Caco-2 (cell line): Measurements from ENCODE around the gene KMT5B. TPM values are rescaled to one million over a fixed set of nuclear protein-coding genes. Genes with fewer than 3 reads are reported as not detected.

ENCODE experiments used
- BruUV-seq: library from RNA; stranded (reverse); fragments of 400-500 nt; replicated peaks from 2 replicates; lab custom pipeline; 2021; lab: Mats Ljungman, UMichigan
- CTCF ChIA-PET: fragments of 300-600 bp; sonication (Branson Sonifier 250); formaldehyde crosslinking; loops from one replicate; lab custom pipeline; 2022; ENCODE audit warnings: antibody characterized with exemption; lab: Charles Lee
- POLR2A ChIA-PET: fragments of 300-600 bp; sonication (Branson Sonifier 250); formaldehyde crosslinking; loops from one replicate; lab custom pipeline; 2022; ENCODE audit warnings: antibody characterized with exemption; lab: Charles Lee
- DNase-seq, 2 experiments: peaks; one replicate each; pipeline versions ENCODE4 v3.0.0 to v3.0.0-alpha.2; 2020 to 2022
- H3K27me3 ChIP-seq: replicated peaks from 2 replicates; pipeline ENCODE4 v1.6.0; 2011; ENCODE audit warnings: low read length; ENCODE audit not compliant: control insufficient read depth, insufficient read depth
- H3K36me3 ChIP-seq: 2 replicates; pipeline ENCODE4 v1.5.1; 2011; ENCODE audit warnings: low read length; ENCODE audit not compliant: control insufficient read depth, insufficient read depth
- H3K4me1 ChIP-seq: fragments of 250-450 bp; sonication (Bioruptor Pico); 2 replicates; pipeline ENCODE4 v1.5.1; 2020; ENCODE audit warnings: mild to moderate bottlenecking
- H3K4me3 ChIP-seq: 2 replicates; pipeline ENCODE4 v1.5.1; 2011; ENCODE audit warnings: low read depth, mild to moderate bottlenecking, control low read depth, low read length
- H3K9me3 ChIP-seq: fragments of 250-450 bp; sonication (Bioruptor Pico); 2 replicates; pipeline ENCODE4 v1.5.1; 2020; ENCODE audit warnings: mild to moderate bottlenecking, moderate library complexity
- H3K27ac Mint-ChIP-seq: one replicate; pipeline ENCODE4 v1.8.0; 2022; ENCODE audit warnings: mixed read lengths; ENCODE audit not compliant: unreplicated experiment
- H3K27me3 Mint-ChIP-seq: one replicate; pipeline ENCODE4 v1.8.0; 2022; ENCODE audit warnings: mixed read lengths; ENCODE audit not compliant: insufficient read depth, unreplicated experiment
- H3K36me3 Mint-ChIP-seq: one replicate; pipeline ENCODE4 v1.8.0; 2022; ENCODE audit warnings: mild to moderate bottlenecking, mixed read lengths; ENCODE audit not compliant: insufficient read depth, unreplicated experiment
- H3K4me1 Mint-ChIP-seq: one replicate; pipeline ENCODE4 v1.8.0; 2022; ENCODE audit warnings: low read depth, mixed read lengths; ENCODE audit not compliant: unreplicated experiment
- H3K4me3 Mint-ChIP-seq: one replicate; pipeline ENCODE4 v1.8.0; 2022; ENCODE audit warnings: mild to moderate bottlenecking, moderate library complexity, mixed read lengths; ENCODE audit not compliant: unreplicated experiment
- H3K9me3 Mint-ChIP-seq: one replicate; pipeline ENCODE4 v1.8.0; 2022; ENCODE audit warnings: mixed read lengths; ENCODE audit not compliant: unreplicated experiment
- CTCF ChIP-seq, 2 experiments: fragments of 200-600 bp in 1 of 2; IDR thresholded peaks; 1 replicate in 1 of 2; 2 replicates in 1 of 2; pipeline versions ENCODE4 v1.5.1 to v1.8.0; 2011 to 2022; ENCODE audit warnings: antibody characterized with exemption in 1 of 2, control low read depth in 1 of 2, inconsistent platforms in 1 of 2, low read depth in 1 of 2, low read length in 1 of 2, mild to moderate bottlenecking in 1 of 2, moderate library complexity in 1 of 2; ENCODE audit not compliant: insufficient read depth in 1 of 2, severe bottlenecking in 1 of 2, unreplicated experiment in 1 of 2
- intact Hi-C: fragments of 100-400 bp; cut with micrococcal nuclease; formaldehyde crosslinking; loops from one replicate; pipeline ENCODE4 v1.10.0; 2022; ENCODE audit not compliant: unreplicated experiment
- total RNA-seq: library from RNA; stranded (reverse); gene quantifications from 2 replicates; pipeline ENCODE4 v1.2.3, GENCODE V29; 2022

KMT5B gene
- total RNA-seq, 1 experiment from 2014 or later, result 91.2 TPM

GRCh38 chr11:68168694-68169093, 44.4 kb downstream of the KMT5B start:
- Mint-ChIP-seq H3K36me3 (peaks cover 75% of the 10 kb centered on the region), H3K4me1 (peaks cover 5% of the 10 kb centered on the region), H3K27me3 (no peaks in the 10 kb centered on the region), H3K9me3 (no peaks in the 10 kb centered on the region), H3K27ac (no peak overlapping the region), H3K4me3 (no peak overlapping the region)
- Histone ChIP-seq H3K4me3 (no peak overlapping the region), H3K4me1 (peaks cover 14% of the 10 kb centered on the region), H3K36me3 (peaks cover 20% of the 10 kb centered on the region), H3K27me3 (no peaks in the 10 kb centered on the region), H3K9me3 (no peaks in the 10 kb centered on the region)
- no peak for TF ChIP-seq CTCF (IDR thresholded peaks at IDR 0.05; ENCODE audit: insufficient read depth in 1 of 2, low read depth in 1 of 2, low read length in 1 of 2, severe bottlenecking in 1 of 2, unreplicated experiment in 1 of 2)
- intact Hi-C loops, result loop anchor here (5.0 kb wide), 1 partner anchor 61 kb away; no protein-coding TSS in a partner anchor
- CTCF ChIA-PET, result interaction anchor here (0.6 kb wide), 1 partner anchor 163 kb away, joined by 4 read pairs; no protein-coding TSS in a partner anchor
- BruUV-seq, result no TSS peak
- DNase-seq, result no peak
- POLR2A ChIA-PET, result interaction anchor here (0.6 to 0.7 kb wide), 3 partner anchors 18 to 85 kb away, joined by 3 to 7 read pairs (median 5); no protein-coding TSS in a partner anchor

- POLR2A ChIA-PET, result interaction anchor here (0.5 kb wide), 1 partner anchor 15 kb away, joined by 3 read pairs; no protein-coding TSS in a partner anchor
- DNase-seq, result no peak
- H3K9me3 ChIP-seq, result no peaks in the 10 kb centered on the region
- BruUV-seq, result no TSS peak
- no peaks in the 10 kb centered on the region for H3K27me3 Mint-ChIP-seq
- no peak overlapping the region for H3K4me3 Mint-ChIP-seq
- no peak overlapping the region for H3K27ac Mint-ChIP-seq
- peaks cover 82% of the 10 kb centered on the region for H3K36me3 Mint-ChIP-seq
- no peaks in the 10 kb centered on the region for H3K27me3 ChIP-seq
- CTCF ChIA-PET, result interaction anchor here (0.7 kb wide), 2 partner anchors 61 to 255 kb away, joined by 3 read pairs; no protein-coding TSS in a partner anchor
- intact Hi-C loops, result loop anchor here (5.0 kb wide), 1 partner anchor 60 kb away; no protein-coding TSS in a partner anchor
- TF ChIP-seq CTCF (IDR thresholded peaks at IDR 0.05; ENCODE audit: insufficient read depth in 1 of 2, low read depth in 1 of 2, low read length in 1 of 2, severe bottlenecking in 1 of 2, unreplicated experiment in 1 of 2), result no peak
- peaks cover 14% of the 10 kb centered on the region for H3K4me1 ChIP-seq
- H3K4me3 ChIP-seq, result no peak overlapping the region
- H3K4me1 Mint-ChIP-seq, result peaks cover 5% of the 10 kb centered on the region
- H3K9me3 Mint-ChIP-seq, result no peaks in the 10 kb centered on the region
- H3K36me3 ChIP-seq, result peaks cover 19% of the 10 kb centered on the region
These were observed 45.6 kb downstream of the KMT5B start for GRCh38 chr11:68167474-68167873.

- Histone ChIP-seq H3K27me3 (no peaks in the 10 kb centered on the region), H3K4me3 (no peak overlapping the region), H3K36me3 (peaks cover 18% of the 10 kb centered on the region), H3K9me3 (no peaks in the 10 kb centered on the region), H3K4me1 (peaks cover 14% of the 10 kb centered on the region)
- BruUV-seq, result no TSS peak
- peaks cover 82% of the 10 kb centered on the region for H3K36me3 Mint-ChIP-seq
- intact Hi-C loops, result loop anchor here (5.0 kb wide), 1 partner anchor 60 kb away; no protein-coding TSS in a partner anchor
- H3K27ac Mint-ChIP-seq, result no peak overlapping the region
- POLR2A ChIA-PET, result interaction anchor here (0.5 to 0.8 kb wide), 2 partner anchors 16 to 29 kb away, joined by 3 read pairs; no protein-coding TSS in a partner anchor
- no peak for DNase-seq
- H3K4me1 Mint-ChIP-seq, result peaks cover 5% of the 10 kb centered on the region
- H3K27me3 Mint-ChIP-seq, result no peaks in the 10 kb centered on the region
- no peak overlapping the region for H3K4me3 Mint-ChIP-seq
- CTCF ChIA-PET, result interaction anchor here (0.7 kb wide), 1 partner anchor 60 kb away, joined by 3 read pairs; no protein-coding TSS in a partner anchor
- H3K9me3 Mint-ChIP-seq, result no peaks in the 10 kb centered on the region
- TF ChIP-seq CTCF (IDR thresholded peaks at IDR 0.05; ENCODE audit: insufficient read depth in 1 of 2, low read depth in 1 of 2, low read length in 1 of 2, severe bottlenecking in 1 of 2, unreplicated experiment in 1 of 2), result no peak
These were observed 46.1 kb downstream of the KMT5B start for GRCh38 chr11:68166969-68167368.
